Measurements from ENCODE around the gene ELFN1.
"Not testable (repeated sequence)": the region's sequence is repeated elsewhere in the genome, so short reads cannot be mapped to it uniquely, and the experiment has no call there.

Gene ELFN1

DNA sequence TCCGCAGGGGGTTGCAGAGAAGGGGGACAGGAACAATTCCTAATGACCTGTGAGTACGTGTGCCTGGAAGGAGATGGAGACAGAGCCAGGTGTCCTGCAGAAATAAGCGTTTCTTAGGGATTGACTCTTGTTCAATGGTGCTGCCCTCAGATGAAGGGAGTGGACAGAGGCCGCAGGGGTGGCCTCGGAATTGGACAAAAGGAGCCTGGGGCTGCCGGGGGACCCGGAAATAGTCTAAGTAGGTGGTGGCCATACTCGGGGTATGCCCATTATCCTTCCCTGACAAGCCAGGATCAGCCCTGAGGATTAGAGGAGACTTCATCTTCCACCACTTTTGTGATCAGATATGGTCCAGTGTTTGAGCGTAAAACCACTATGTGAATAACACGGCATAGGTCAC lies 39.2 kb downstream of the ELFN1 start:
- no peak for DNase-seq (ENCODE audit: low read depth)

DNA sequence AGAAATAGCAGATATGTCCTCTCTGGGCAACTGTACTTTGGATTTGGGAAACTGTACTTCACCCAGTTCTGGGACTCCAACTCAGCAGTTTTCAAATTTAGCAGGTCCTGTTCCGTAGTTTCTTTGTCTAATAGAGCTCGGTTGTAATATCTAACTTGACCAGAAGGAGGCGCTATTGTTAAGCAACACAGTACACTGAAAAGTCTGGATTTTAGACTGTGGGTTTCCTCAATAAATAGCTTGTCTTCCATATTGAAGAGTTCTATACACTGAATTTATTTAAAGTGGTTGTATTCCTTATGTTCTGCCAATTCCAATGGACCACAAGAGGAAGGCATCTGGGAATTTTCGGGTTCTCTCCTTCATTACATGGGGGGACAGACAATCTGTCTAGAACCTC lies 39.8 kb downstream of the ELFN1 start:
- DNase-seq (ENCODE audit: low read depth), result no peak

DNA sequence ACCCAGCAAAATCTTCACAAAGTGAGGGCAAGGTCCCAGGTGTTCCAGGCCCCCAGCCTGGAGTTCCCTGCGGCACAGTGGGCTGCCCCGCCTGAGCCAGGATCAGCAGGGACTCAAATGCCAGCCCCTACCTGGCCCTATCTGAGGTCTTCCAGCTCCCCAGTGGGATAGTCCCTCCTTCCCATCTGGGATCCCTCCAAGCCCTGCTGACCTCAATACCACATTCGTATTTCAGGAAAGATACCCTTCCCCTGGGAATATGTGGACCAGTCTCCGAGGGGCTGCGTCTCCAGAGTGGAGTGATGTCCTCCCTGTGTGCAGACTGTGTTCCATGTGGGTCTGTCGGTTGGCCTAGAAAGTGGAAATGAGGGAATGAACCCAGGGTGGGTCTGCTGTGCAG lies 40.9 kb downstream of the ELFN1 start:
- no peak for DNase-seq (ENCODE audit: low read depth)

- DNase-seq (ENCODE audit: low read depth), result no peak
These were observed 42.9 kb downstream of the ELFN1 start for GRCh38 chr7:1712907-1713501.

DNA sequence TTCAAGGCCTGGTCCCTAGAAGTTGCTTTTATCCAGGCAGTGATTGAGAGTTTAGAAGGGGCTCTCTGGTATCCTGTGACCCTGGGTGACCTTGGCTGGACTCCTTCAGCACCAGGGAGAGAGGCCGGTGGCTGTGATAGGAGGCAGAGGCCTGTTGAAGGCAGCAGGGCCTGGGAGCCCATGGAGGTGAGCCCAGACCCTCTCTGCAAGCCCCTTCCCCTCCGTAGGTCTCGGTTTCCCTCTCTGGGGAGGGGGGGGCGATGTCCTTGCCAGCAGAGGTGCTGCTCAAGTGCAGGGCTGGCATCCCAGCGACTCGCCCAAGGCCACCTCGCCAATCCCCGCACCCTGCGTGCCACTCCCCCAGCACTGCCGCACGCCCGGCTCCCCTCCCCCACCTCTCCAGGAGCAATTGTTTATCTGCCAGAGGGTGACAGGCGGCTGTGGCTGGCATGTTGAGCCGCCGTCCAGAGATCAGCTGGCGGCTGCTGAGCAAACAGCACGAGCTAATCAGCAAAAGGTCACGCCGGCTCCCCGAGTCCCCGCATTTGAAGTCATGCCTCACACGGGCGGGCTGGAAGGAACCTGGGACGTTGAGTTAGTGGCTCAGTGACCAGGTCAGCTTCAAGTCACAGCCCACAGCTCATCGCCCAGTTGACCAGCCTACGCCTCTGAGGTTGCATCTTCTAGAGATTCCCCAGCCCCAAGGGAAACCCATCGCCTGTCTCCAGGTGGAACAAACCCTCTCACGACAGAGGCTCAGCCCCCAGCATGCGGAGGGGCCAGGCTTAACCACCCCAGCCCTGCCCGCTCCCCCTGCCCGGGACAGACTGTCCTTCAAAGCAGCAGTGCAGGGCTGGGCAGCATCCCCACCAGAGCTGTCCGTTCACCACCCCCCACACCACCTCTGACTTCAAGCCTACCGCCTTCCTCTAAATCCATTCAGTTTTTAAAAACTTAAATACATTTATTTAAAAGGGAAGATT lies 43.7 kb downstream of the ELFN1 start:
- DNase-seq (ENCODE audit: low read depth), result no peak

DNA sequence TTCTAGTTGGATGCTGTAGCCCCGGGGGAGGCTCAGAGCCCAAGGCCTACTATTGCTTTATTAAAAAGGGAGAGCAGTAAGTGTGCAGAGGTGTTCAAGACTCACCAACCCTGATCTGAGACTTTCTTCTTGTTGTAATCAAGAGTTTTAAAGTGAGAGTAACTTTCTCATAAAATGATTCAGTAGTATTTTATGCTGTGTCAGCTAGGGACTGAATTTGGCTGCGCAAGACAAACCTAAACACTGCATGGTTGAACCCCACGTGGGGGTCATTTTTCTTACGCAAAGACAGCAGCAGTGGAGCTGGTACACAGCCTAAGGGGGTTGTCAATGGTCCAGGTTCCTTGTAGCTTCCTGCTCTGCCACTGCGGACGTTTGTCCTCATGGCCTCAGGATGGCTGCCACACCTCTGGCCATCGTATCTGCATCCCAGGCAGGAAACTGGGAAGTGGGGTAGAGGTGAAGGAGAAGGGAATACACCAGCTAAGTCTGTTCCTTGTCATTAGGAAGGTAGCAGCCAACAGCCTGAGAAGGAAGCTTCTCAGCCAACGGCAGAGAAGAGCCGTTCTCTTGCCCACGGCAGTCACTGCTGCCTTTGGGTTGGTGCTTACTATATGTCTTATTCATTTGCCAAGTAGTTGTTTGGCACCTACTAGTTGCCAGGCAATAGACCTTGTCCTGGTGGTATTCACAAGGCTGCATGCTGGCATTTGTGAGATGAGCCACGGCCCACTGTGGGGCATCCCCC lies 44.7 kb downstream of the ELFN1 start:
- DNase-seq (ENCODE audit: low read depth), result no peak

DNA sequence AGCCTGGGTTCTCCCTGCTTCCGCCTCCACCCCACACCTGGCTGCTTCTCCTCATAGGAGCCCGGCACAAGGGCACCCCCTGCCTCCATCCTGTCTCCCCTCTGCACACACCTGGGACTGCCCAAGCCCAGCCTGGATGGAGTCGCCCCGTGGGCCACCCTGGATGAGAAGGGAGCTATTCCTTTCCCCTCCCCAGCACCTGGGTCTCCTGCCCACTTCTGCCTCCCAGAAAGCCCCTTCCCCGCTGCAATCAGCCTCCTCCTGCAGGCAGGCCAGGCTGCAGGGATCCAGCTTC lies 45.2 kb downstream of the ELFN1 start:
- no peak for DNase-seq (ENCODE audit: low read depth)

DNA sequence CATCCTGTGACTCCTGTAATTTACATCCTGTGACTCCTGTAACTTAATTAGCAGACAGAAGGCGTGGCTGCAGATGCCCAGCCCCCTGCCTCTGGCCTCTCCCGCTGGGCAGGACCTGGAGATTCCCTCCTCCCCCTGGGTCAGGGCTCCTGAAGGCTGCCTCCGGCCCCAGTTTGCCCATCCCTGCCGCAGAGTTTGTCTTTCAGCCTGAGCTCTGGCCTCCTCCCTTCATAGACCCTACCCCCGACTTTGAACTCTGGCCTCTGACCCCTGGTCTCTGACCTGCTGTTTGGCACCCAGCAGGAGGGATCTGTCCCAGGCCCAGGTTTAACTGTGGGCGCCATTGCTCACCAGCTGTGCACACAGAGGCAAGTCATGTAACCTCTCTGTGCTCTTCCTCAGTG lies 45.6 kb downstream of the ELFN1 start:
- DNase-seq (ENCODE audit: low read depth), result no peak

DNA sequence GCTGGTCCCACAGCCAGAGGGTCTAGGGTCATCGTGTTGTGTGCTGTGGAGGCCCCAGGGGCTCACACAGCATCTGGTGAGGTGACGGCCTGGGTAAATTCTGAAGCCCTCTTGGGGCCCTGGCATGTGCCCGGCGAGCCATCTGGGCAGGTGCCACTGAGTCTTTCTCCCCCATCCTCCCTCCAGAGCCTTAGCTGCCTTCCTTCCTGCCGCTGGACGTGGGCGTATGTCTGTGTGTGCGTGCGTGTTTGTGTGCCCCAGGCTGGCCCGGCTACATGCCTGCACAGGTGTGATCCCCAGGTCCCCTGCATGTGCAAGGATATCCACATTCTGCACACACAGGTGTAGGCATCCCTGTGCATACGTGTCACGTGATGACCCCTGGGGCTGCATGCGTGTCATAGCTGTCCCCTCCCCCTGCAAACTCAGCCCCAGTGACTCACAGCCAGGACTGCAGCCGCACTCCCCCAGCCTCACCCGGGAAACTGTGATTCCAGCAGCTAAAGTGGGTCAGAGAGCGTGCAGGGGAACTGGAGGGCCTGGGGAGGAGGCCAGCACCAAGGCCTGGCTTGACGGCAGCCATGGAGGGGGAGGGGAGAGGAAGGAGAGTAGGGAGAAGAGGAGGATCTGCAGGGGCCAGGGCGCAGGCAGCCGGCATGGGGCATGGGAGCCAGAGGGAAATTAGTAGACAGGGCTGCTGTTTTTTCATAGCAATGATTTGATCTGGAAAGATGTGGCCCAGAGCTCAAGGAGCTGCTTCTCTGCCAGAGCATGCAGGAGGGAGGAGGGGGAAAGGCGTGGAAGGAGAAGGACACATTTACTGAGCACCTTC lies 46.4 kb downstream of the ELFN1 start:
- DNase-seq (ENCODE audit: low read depth), result no peak

GRCh38 chr7:1717095-1717483 lies 47.0 kb downstream of the ELFN1 start:
- DNase-seq (ENCODE audit: low read depth), result no peak

DNA sequence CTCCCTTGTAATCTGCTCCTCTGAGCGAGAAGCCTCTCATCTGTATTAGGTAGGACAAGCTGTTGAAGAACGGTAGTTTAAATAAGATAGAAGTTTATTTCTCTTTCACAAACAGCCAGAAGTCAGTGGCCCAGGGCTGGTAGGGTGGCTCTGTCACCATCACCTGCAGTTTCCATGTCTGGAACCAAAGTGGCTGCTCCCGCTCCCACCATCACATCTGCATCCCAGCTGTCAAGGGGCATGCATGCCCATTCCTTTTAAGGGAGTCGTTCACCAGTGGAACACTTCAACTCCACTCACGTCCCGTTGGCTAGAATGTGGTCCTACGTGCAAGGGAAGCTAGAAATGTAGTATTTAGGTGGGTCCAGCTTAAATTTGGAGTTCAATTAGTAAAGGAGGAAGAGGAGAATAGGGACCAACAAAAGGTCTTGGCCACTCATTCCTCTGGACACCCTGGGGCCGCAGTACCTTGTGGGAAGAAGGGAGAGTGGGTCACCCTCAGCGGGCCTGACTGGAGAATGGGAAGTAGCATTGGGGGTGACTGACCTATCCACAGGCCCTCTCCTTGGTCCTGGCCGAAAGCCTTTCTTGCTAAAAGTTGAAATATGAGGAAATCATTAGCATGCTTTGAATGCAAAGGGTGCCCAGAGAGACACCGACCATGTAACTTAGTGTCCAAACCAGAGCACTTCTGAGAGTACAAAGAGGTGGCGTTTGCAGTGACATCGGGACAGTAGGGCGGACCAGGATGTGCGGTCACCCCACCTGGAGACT lies 48.0 kb downstream of the ELFN1 start:
- DNase-seq (ENCODE audit: low read depth), result no peak

DNA sequence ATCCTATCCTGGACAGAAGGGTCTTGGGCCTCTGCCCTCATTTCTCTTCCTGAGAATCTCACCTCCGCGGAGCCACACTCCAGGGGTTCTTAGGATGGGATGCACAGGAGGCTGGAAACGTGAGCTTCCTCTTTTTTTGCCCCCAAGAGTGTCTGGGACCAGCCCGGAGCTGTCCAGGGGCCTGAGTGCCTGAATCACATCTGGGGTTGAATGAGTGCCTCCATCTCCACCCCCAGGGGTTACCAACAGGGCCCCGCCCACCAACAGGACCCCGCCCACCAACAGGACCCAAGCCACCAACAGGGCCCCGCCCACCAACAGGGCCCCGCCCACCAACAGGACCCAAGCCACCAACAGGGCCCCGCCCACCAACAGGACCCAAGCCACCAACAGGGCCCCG lies 48.8 kb downstream of the ELFN1 start:
- DNase-seq (ENCODE audit: low read depth), result not testable (repeated sequence)

- not testable (repeated sequence) for DNase-seq (ENCODE audit: low read depth)
These were observed 49.2 kb downstream of the ELFN1 start for GRCh38 chr7:1719256-1719655.

DNA sequence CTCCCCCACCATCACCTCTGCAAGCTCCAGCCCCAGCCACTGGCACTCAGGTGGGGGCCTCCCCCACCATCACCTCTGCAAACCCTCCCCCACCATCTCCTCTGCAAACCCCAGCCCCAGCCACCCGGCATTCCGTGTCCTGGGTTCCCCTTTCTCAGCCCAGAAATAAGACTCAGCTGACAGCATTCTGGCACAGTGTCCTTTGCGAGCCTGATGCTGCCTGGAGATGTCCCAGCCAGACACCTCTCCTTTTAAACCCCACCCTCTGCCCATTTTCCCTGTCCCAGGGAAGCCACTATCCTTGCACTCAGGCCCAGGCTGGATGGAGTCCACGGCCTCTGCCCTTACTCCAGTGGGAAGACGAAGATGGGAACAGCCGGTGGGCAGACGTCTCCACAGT lies 49.8 kb downstream of the ELFN1 start:
- no peak for DNase-seq (ENCODE audit: low read depth)

- no peak for DNase-seq (ENCODE audit: low read depth)
These were observed 50.2 kb downstream of the ELFN1 start for GRCh38 chr7:1720326-1720725.

- DNase-seq (ENCODE audit: low read depth), result no peak
These were observed 51.1 kb downstream of the ELFN1 start for GRCh38 chr7:1721047-1721690.

- DNase-seq (ENCODE audit: low read depth), result no peak
These were observed 53.2 kb downstream of the ELFN1 start for GRCh38 chr7:1723254-1723653.

- DNase-seq (ENCODE audit: low read depth), result no peak
These were observed 54.2 kb downstream of the ELFN1 start for GRCh38 chr7:1724118-1724910.

DNA sequence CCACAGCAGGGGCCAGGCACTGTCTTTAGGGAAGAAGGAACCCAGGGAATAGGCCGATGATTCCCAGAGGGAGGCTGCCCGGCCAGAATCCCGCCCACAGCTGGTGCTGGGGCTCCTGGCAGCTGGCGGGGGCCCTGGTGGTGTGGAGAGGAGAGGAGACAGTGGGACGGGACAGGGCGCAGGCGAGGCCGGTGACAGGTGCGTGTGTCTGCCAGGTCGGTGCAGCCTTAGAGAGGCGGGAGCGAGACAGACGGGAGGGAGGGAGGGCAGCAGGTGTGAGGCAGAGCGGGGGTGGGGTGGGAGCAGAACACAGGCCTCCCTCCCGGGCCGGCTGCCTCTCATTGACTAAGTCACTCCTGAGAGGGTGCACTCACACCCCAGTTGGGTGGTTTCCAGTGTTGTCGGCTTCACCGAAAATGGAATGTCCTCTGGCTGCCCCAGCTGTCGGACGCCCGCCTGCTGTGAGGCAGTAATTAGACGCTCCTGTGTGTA lies 55.2 kb downstream of the ELFN1 start:
- DNase-seq (ENCODE audit: low read depth), result no peak

Data from activated T-cell treated with anti-CD3 and anti-CD28 coated beads for 48 hours (primary cell).